Right hindlimb (tissue), 1 donor: Measurements from ENCODE around the gene SDK2.

Experiments
- DNase-seq: peaks from one replicate; pipeline ENCODE4 v3.0.0-alpha.2; 2018

Gene SDK2

GRCh38 chr17:73437826-73438225, 206.4 kb downstream of the SDK2 start:
- no peak for DNase-seq

- DNase-seq: no peak
Measured at GRCh38 chr17:73436954-73437353, 207.3 kb downstream of the SDK2 start.

- DNase-seq: no peak
Measured at GRCh38 chr17:73435412-73435811, 208.8 kb downstream of the SDK2 start.

GRCh38 chr17:73434154-73434553, 210.1 kb downstream of the SDK2 start:
- no peak for DNase-seq

- no peak for DNase-seq
Measured at GRCh38 chr17:73433501-73433900, 210.7 kb downstream of the SDK2 start.

- no peak for DNase-seq
Measured at GRCh38 chr17:73432624-73433190, 211.5 kb downstream of the SDK2 start.

- DNase-seq: no peak
Measured at GRCh38 chr17:73431401-73432205, 212.6 kb downstream of the SDK2 start.

- peak; percentile 48 for DNase-seq
Measured at GRCh38 chr17:73430848-73431247, 213.4 kb downstream of the SDK2 start.

- DNase-seq: peak; percentile 60
Measured at GRCh38 chr17:73430165-73430680, 214.0 kb downstream of the SDK2 start.

- DNase-seq: peak; percentile 88
Measured at GRCh38 chr17:73429440-73430164, 214.6 kb downstream of the SDK2 start.

GRCh38 chr17:73427198-73427597, 217.0 kb downstream of the SDK2 start:
- no peak for DNase-seq

- DNase-seq: no peak
Measured at GRCh38 chr17:73424571-73424970, 219.7 kb downstream of the SDK2 start.

- no peak for DNase-seq
Measured at GRCh38 chr17:73423806-73424205, 220.4 kb downstream of the SDK2 start.

GRCh38 chr17:73423159-73423715, 221.0 kb downstream of the SDK2 start:
- DNase-seq: no peak

GRCh38 chr17:73422121-73422520, 222.1 kb downstream of the SDK2 start:
- no peak for DNase-seq

- no peak for DNase-seq
Measured at GRCh38 chr17:73420897-73421296, 223.3 kb downstream of the SDK2 start.

- DNase-seq: no peak
Measured at GRCh38 chr17:73419881-73420280, 224.4 kb downstream of the SDK2 start.

GRCh38 chr17:73419051-73419450, 225.2 kb downstream of the SDK2 start:
- no peak for DNase-seq

GRCh38 chr17:73415782-73416181, 228.5 kb downstream of the SDK2 start:
- DNase-seq: no peak

- no peak for DNase-seq
Measured at GRCh38 chr17:73414171-73414955, 229.9 kb downstream of the SDK2 start.

GRCh38 chr17:73412914-73413313, 231.3 kb downstream of the SDK2 start:
- DNase-seq: no peak

GRCh38 chr17:73411313-73411747, 232.9 kb downstream of the SDK2 start:
- DNase-seq: no peak
